ENCODE results near the gene TCP11L1. TPM values are rescaled to one million over a fixed set of nuclear protein-coding genes. Genes with fewer than 3 reads are reported as not detected.
"Not testable (repeated sequence)": the region's sequence is repeated elsewhere in the genome, so short reads cannot be mapped to it uniquely, and the experiment has no call there.

TCP11L1 gene
- total and polyA plus RNA-seq, 2 donors (not counting 1 experiment from before 2014, with no cell fraction given) = 7.7 to 19.7 TPM

DNA sequence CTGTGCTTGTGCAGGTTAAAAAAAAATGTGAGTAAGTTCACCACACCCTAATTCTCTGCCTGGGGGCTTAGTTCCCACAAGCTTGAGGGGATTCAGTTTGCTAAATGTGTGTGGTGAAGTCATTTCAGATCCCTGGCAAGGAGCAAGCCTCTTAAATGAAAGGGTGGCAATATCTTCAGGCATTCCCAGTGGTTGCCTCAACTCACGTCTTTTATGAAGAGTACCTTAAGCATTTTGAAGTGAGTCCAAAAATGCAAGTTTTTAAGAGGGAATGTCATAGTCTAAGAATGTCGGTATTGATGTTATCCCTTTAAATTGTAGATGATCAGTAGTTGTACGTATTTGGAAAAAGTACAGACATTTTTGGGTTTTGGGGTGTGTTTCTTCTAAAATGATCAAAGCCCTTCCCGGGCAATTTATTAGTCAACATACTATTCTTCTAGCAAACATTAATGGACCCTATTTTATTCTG is 4.9 kb downstream of the TCP11L1 start:
- no peak overlapping the region for H3K4me3 Mint-ChIP-seq
- Histone ChIP-seq H3K4me1 (ENCODE audit: control insufficient read depth in 2 of 2, insufficient read depth in 2 of 2, low read length in 2 of 2) (peaks cover 8 to 12% of the 10 kb centered on the region in 2 donors), H2AFZ (ENCODE audit: insufficient read depth, low read depth, low read length, poor library complexity, severe bottlenecking) (no peak overlapping the region), H3K9me3 (ENCODE audit: control extremely low read depth in 1 of 3, control insufficient read depth in 2 of 3, insufficient read depth in 1 of 3, low read length in 2 of 3) (no peaks in the 10 kb centered on the region), H3K79me2 (ENCODE audit: control insufficient read depth, insufficient read depth, low read length) (peaks cover 4% of the 10 kb centered on the region), H3K4me3 (ENCODE audit: control extremely low read depth in 1 of 5, extremely low read depth in 1 of 5, insufficient read depth in 1 of 5, low read depth in 2 of 5, low read length in 4 of 5) (no peak overlapping the region), H3K27ac (ENCODE audit: low read length in 2 of 2) (no peak overlapping the region), H3K4me2 (replicated peaks; ENCODE audit: low read depth, low read length, poor library complexity, severe bottlenecking) (no peak overlapping the region), H3K27me3 (replicated peaks in 1 of 4; ENCODE audit: control extremely low read depth in 1 of 4, control insufficient read depth in 3 of 4, insufficient read depth in 4 of 4, low read length in 3 of 4) (no peaks in the 10 kb centered on the region), H3K36me3 (replicated peaks in 1 of 2; ENCODE audit: control extremely low read depth in 1 of 2, control insufficient read depth in 1 of 2, extremely low read depth in 1 of 2, insufficient read depth in 2 of 2, low read length in 1 of 2) (peaks cover 3 to 22% of the 10 kb centered on the region in 2 experiments), H3K9ac (ENCODE audit: low read length) (no peak overlapping the region), H4K20me1 (ENCODE audit: control insufficient read depth, insufficient read depth, low read length, poor library complexity, severe bottlenecking) (no peaks in the 10 kb centered on the region)
- no peak overlapping the region for H3K27ac Mint-ChIP-seq
- ChIA-PET POLR2A (interaction anchor here (0.8 kb wide), 1 partner anchor 17 kb away, joined by 3 read pairs; no protein-coding TSS in a partner anchor), CTCF (interaction anchor here (0.6 kb wide), 1 partner anchor 15 kb away, joined by 4 read pairs; no protein-coding TSS in a partner anchor)
- DNase-seq = no peak
- intact Hi-C loops (cut with micrococcal nuclease) = no loop called here
- H3K4me1 Mint-ChIP-seq = peaks cover 11% of the 10 kb centered on the region
- no peak for TF ChIP-seq EZH2 (IDR thresholded peaks at IDR 0.05; ENCODE audit: borderline replicate concordance, insufficient read depth, low read depth, low read length, poor library complexity, severe bottlenecking)
- TF ChIP-seq, protein P1, sequence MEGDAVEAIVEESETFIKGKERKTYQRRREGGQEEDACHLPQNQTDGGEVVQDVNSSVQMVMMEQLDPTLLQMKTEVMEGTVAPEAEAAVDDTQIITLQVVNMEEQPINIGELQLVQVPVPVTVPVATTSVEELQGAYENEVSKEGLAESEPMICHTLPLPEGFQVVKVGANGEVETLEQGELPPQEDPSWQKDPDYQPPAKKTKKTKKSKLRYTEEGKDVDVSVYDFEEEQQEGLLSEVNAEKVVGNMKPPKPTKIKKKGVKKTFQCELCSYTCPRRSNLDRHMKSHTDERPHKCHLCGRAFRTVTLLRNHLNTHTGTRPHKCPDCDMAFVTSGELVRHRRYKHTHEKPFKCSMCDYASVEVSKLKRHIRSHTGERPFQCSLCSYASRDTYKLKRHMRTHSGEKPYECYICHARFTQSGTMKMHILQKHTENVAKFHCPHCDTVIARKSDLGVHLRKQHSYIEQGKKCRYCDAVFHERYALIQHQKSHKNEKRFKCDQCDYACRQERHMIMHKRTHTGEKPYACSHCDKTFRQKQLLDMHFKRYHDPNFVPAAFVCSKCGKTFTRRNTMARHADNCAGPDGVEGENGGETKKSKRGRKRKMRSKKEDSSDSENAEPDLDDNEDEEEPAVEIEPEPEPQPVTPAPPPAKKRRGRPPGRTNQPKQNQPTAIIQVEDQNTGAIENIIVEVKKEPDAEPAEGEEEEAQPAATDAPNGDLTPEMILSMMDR (IDR thresholded peaks at IDR 0.05) = no peak
- no peak for ATAC-seq (ENCODE audit: low read depth)
- no peaks in the 10 kb centered on the region for H3K9me3 Mint-ChIP-seq (ENCODE audit: insufficient read depth)
- WGBS (ENCODE audit: insufficient coverage) = 100% methylated on average over 1 of the region's 4 CpGs
- H3K27me3 Mint-ChIP-seq = no peaks in the 10 kb centered on the region

DNA sequence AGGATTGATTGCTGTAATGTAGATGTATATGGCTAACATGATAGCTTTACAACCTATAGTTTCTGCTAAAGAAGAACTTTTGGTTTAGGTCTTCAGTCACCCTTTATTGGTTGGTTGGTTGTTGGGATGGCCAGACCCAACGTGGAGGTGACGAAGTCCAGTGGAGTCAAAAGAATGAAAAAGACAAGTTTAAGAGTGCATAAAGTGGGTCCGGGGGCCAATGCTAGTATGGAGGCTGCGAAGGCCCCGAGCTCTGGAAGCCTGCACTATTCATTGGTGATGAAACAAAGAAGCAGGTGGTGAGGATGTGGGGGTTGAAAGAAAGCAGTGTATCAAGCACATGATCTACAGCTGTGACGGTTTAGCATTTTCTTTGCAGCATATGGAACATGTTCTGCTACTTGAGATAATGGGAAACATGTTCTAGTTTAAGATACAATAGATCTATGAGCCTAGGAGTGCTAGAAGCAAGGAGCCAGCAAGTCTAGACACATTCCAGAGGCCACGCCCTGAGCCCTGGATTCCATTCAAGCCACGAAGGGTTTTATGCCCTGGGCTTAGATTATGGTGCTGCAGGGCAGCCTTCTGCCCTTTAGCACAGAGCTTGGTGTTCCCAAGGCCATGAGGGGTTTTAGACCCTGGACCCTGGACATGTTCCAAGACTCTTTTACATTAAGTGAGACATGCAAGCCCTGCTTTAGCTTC is 6.3 kb downstream of the TCP11L1 start:
- Histone ChIP-seq H3K27ac (ENCODE audit: low read length in 2 of 2) (no peak overlapping the region), H3K79me2 (ENCODE audit: control insufficient read depth, insufficient read depth, low read length) (peaks cover 2% of the 10 kb centered on the region), H2AFZ (ENCODE audit: insufficient read depth, low read depth, low read length, poor library complexity, severe bottlenecking) (no peak overlapping the region), H3K4me2 (replicated peaks; ENCODE audit: low read depth, low read length, poor library complexity, severe bottlenecking) (no peak overlapping the region), H3K9me3 (ENCODE audit: control extremely low read depth in 1 of 3, control insufficient read depth in 2 of 3, insufficient read depth in 1 of 3, low read length in 2 of 3) (no peaks in the 10 kb centered on the region), H3K4me1 (ENCODE audit: control insufficient read depth in 2 of 2, insufficient read depth in 2 of 2, low read length in 2 of 2) (peaks cover 2 to 5% of the 10 kb centered on the region in 2 donors), H3K27me3 (replicated peaks in 1 of 4; ENCODE audit: control extremely low read depth in 1 of 4, control insufficient read depth in 3 of 4, insufficient read depth in 4 of 4, low read length in 3 of 4) (no peaks in the 10 kb centered on the region), H3K4me3 (ENCODE audit: control extremely low read depth in 1 of 5, extremely low read depth in 1 of 5, insufficient read depth in 1 of 5, low read depth in 2 of 5, low read length in 4 of 5) (no peak overlapping the region), H3K9ac (ENCODE audit: low read length) (no peak overlapping the region), H3K36me3 (replicated peaks in 1 of 2; ENCODE audit: control extremely low read depth in 1 of 2, control insufficient read depth in 1 of 2, extremely low read depth in 1 of 2, insufficient read depth in 2 of 2, low read length in 1 of 2) (peaks cover 3 to 22% of the 10 kb centered on the region in 2 experiments), H4K20me1 (ENCODE audit: control insufficient read depth, insufficient read depth, low read length, poor library complexity, severe bottlenecking) (no peaks in the 10 kb centered on the region)
- Mint-ChIP-seq H3K27ac (no peak overlapping the region), H3K27me3 (no peaks in the 10 kb centered on the region), H3K4me3 (no peak overlapping the region), H3K4me1 (peaks cover 5% of the 10 kb centered on the region), H3K9me3 (ENCODE audit: insufficient read depth) (no peaks in the 10 kb centered on the region)
- WGBS (ENCODE audit: insufficient coverage) = 100% methylated on average over 8 of the region's 8 CpGs
- CTCF ChIA-PET = interaction anchor here (0.9 kb wide), 1 partner anchor 23 kb away, joined by 3 read pairs; no protein-coding TSS in a partner anchor
- TF ChIP-seq EZH2 (IDR thresholded peaks at IDR 0.05; ENCODE audit: borderline replicate concordance, insufficient read depth, low read depth, low read length, poor library complexity, severe bottlenecking) = no peak
- TF ChIP-seq, protein P1 (IDR thresholded peaks at IDR 0.05) = no peak
- POLR2A ChIA-PET = no interaction called here
- DNase-seq = no peak
- intact Hi-C loops (cut with micrococcal nuclease) = no loop called here
- ATAC-seq (ENCODE audit: low read depth) = no peak

DNA sequence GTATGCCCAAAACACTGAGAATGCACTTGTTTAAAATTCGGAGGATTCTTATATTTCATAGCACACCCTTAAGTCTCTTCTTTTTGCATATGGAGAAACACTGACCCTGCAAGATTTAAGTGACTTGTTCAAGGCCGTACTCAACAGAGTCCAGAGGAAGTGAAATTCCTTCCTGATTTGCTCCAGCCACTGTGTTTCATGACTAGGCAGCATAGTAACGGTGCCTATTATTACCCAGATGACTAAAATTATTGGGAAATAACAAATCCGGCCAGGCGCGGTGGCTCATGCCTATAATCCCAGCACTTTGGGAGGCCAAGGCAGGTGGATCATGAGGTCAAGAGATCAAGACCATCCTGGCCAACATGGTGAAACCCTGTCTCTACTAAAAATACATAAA is 9.3 kb downstream of the TCP11L1 start:
- H4K20me1 ChIP-seq (ENCODE audit: control insufficient read depth, insufficient read depth, low read length, poor library complexity, severe bottlenecking); H3K9me3 ChIP-seq (ENCODE audit: control extremely low read depth in 1 of 3, control insufficient read depth in 2 of 3, insufficient read depth in 1 of 3, low read length in 2 of 3); DNase-seq; H3K27me3 ChIP-seq (replicated peaks in 1 of 4; ENCODE audit: control extremely low read depth in 1 of 4, control insufficient read depth in 3 of 4, insufficient read depth in 4 of 4, low read length in 3 of 4); ATAC-seq (ENCODE audit: low read depth); CTCF ChIA-PET; H3K4me3 Mint-ChIP-seq; H3K4me1 ChIP-seq (ENCODE audit: control insufficient read depth in 2 of 2, insufficient read depth in 2 of 2, low read length in 2 of 2); H3K9ac ChIP-seq (ENCODE audit: low read length); H3K4me3 ChIP-seq (ENCODE audit: control extremely low read depth in 1 of 5, extremely low read depth in 1 of 5, insufficient read depth in 1 of 5, low read depth in 2 of 5, low read length in 4 of 5); H3K9me3 Mint-ChIP-seq (ENCODE audit: insufficient read depth); intact Hi-C loops (cut with micrococcal nuclease); H3K27me3 Mint-ChIP-seq; H3K79me2 ChIP-seq (ENCODE audit: control insufficient read depth, insufficient read depth, low read length); H2AFZ ChIP-seq (ENCODE audit: insufficient read depth, low read depth, low read length, poor library complexity, severe bottlenecking); H3K27ac ChIP-seq (ENCODE audit: low read length in 2 of 2); POLR2A ChIA-PET; H3K4me2 ChIP-seq (replicated peaks; ENCODE audit: low read depth, low read length, poor library complexity, severe bottlenecking); H3K27ac Mint-ChIP-seq; H3K4me1 Mint-ChIP-seq: not testable (repeated sequence)
- peaks cover 3 to 22% of the 10 kb centered on the region in 2 experiments for H3K36me3 ChIP-seq (replicated peaks in 1 of 2; ENCODE audit: control extremely low read depth in 1 of 2, control insufficient read depth in 1 of 2, extremely low read depth in 1 of 2, insufficient read depth in 2 of 2, low read length in 1 of 2)
- 100% methylated on average over 2 of the region's 6 CpGs for WGBS (ENCODE audit: insufficient coverage)
